ENCODE data around the gene EPHB6. TPM values are rescaled to one million over a fixed set of nuclear protein-coding genes. Genes with fewer than 3 reads are reported as not detected.

EPHB6 gene
- total and polyA plus RNA-seq, 7 donors = 1.2 to 13.6 (median 6.7) TPM

- DNase-seq = no peak
Measured at GRCh38 chr7:142866361-142867096, 11.7 kb downstream of the EPHB6 start.

GRCh38 chr7:142867097-142867378 lies 12.2 kb downstream of the EPHB6 start:
- Histone ChIP-seq H3K4me1 (no peaks in the 10 kb centered on the region), H3K4me3 (no peak overlapping the region), H3K36me3 (no peaks in the 10 kb centered on the region), H3K9me3 (no peaks in the 10 kb centered on the region), H3K27me3 (no peaks in the 10 kb centered on the region), H3K27ac (no peak overlapping the region)
- WGBS, 2 donors = 31 to 74% methylated on average over 4 of the region's 4 CpGs
- intact Hi-C loops (cut with DNase I) = no loop called here
- no peak for TF ChIP-seq EP300 (IDR thresholded peaks at IDR 0.05)
- no peak for TF ChIP-seq POLR2A (IDR thresholded peaks at IDR 0.05)
- TF ChIP-seq POLR2AphosphoS5 (IDR thresholded peaks at IDR 0.05) = no peak
- TF ChIP-seq CTCF (IDR thresholded peaks at IDR 0.05) = no peak
- no peak for DNase-seq

More at GRCh38 chr7:142866361-142867096, 11.7 kb downstream of the EPHB6 start:
- Histone ChIP-seq H3K4me3 (no peak overlapping the region), H3K27ac (no peak overlapping the region), H3K4me1 (no peaks in the 10 kb centered on the region), H3K9me3 (no peaks in the 10 kb centered on the region), H3K36me3 (no peaks in the 10 kb centered on the region), H3K27me3 (no peaks in the 10 kb centered on the region)
- intact Hi-C loops (cut with DNase I) = loop anchor here (1.0 kb wide), 1 partner anchor 12 kb away; no protein-coding TSS in a partner anchor
- no peak for TF ChIP-seq POLR2AphosphoS5 (IDR thresholded peaks at IDR 0.05)
- no peak for TF ChIP-seq EP300 (IDR thresholded peaks at IDR 0.05)
- TF ChIP-seq POLR2A (IDR thresholded peaks at IDR 0.05) = no peak
- peak; percentile 30 to 63 (median 49) for TF ChIP-seq CTCF (IDR thresholded peaks at IDR 0.05)
- WGBS, 2 donors = 23 to 69% methylated on average over 18 of the region's 18 CpGs

- DNase-seq = no peak
Measured at GRCh38 chr7:142867398-142868187, 12.7 kb downstream of the EPHB6 start.

GRCh38 chr7:142868188-142868985 lies 13.5 kb downstream of the EPHB6 start:
- Histone ChIP-seq H3K4me1 (no peaks in the 10 kb centered on the region), H3K27me3 (no peaks in the 10 kb centered on the region), H3K36me3 (no peaks in the 10 kb centered on the region), H3K4me3 (no peak overlapping the region), H3K27ac (no peak overlapping the region), H3K9me3 (no peaks in the 10 kb centered on the region)
- WGBS, 2 donors = 61 to 88% methylated on average over 31 of the region's 31 CpGs
- TF ChIP-seq POLR2A (IDR thresholded peaks at IDR 0.05) = no peak
- TF ChIP-seq EP300 (IDR thresholded peaks at IDR 0.05) = no peak
- TF ChIP-seq CTCF (IDR thresholded peaks at IDR 0.05) = no peak
- no peak for TF ChIP-seq POLR2AphosphoS5 (IDR thresholded peaks at IDR 0.05)
- intact Hi-C loops (cut with DNase I) = no loop called here
- no peak for DNase-seq

More at GRCh38 chr7:142867398-142868187, 12.7 kb downstream of the EPHB6 start:
- Histone ChIP-seq H3K4me3 (no peak overlapping the region), H3K36me3 (no peaks in the 10 kb centered on the region), H3K9me3 (no peaks in the 10 kb centered on the region), H3K4me1 (no peaks in the 10 kb centered on the region), H3K27ac (no peak overlapping the region), H3K27me3 (no peaks in the 10 kb centered on the region)
- 65 to 78% methylated on average over 18 of the region's 18 CpGs for WGBS, 2 donors
- TF ChIP-seq CTCF (IDR thresholded peaks at IDR 0.05) (no peak), POLR2A (IDR thresholded peaks at IDR 0.05) (no peak), POLR2AphosphoS5 (IDR thresholded peaks at IDR 0.05) (no peak), EP300 (IDR thresholded peaks at IDR 0.05) (no peak)
- intact Hi-C loops (cut with DNase I) = no loop called here

Data from sigmoid colon (tissue), 7 donors.